Measurements from ENCODE around the gene FLT1.

FLT1 gene

GRCh38 chr13:28542804-28543203 lies 47.9 kb upstream of the FLT1 start:
- Histone ChIP-seq H3K9me3 (ENCODE audit: control insufficient read depth, insufficient read depth, low read depth, low read length) (no peaks in the 10 kb centered on the region), H3K27ac (ENCODE audit: extremely low read depth, low read depth, low read length) (no peak overlapping the region), H3K4me1 (ENCODE audit: control insufficient read depth, insufficient read depth, low read length) (no peaks in the 10 kb centered on the region), H3K36me3 (ENCODE audit: control insufficient read depth in 2 of 2, insufficient read depth in 1 of 2, low read length in 2 of 2) (no peaks in the 10 kb centered on the region), H3K4me3 (ENCODE audit: low read depth, low read length) (no peak overlapping the region)
- TF ChIP-seq ZNF549 (tag by site-specific recombination; IDR thresholded peaks at IDR 0.05), result no peak
- TF ChIP-seq ZNF677 (tag by site-specific recombination; IDR thresholded peaks at IDR 0.05), result no peak
- TF ChIP-seq ZNF114 (tag by site-specific recombination; IDR thresholded peaks at IDR 0.05), result no peak
- no peak for TF ChIP-seq ZXDB (tag by site-specific recombination; IDR thresholded peaks at IDR 0.05)
- TF ChIP-seq ZNF292 (tag by site-specific recombination; IDR thresholded peaks at IDR 0.05; ENCODE audit: borderline replicate concordance, low read depth), result no peak
- TF ChIP-seq ZIC2 (tag by site-specific recombination; IDR thresholded peaks at IDR 0.05), result no peak
- ChIA-PET CTCF (no interaction called here), POLR2A (no interaction called here)

- no peak overlapping the region for H3K27ac ChIP-seq (ENCODE audit: extremely low read depth, low read depth, low read length)
- POLR2A ChIA-PET, result no interaction called here
- H3K9me3 ChIP-seq (ENCODE audit: control insufficient read depth, insufficient read depth, low read depth, low read length), result no peaks in the 10 kb centered on the region
- no peaks in the 10 kb centered on the region for H3K4me1 ChIP-seq (ENCODE audit: control insufficient read depth, insufficient read depth, low read length)
- no peak overlapping the region for H3K4me3 ChIP-seq (ENCODE audit: low read depth, low read length)
- H3K36me3 ChIP-seq (ENCODE audit: control insufficient read depth in 2 of 2, insufficient read depth in 1 of 2, low read length in 2 of 2), result no peaks in the 10 kb centered on the region
- no peak for TF ChIP-seq ZNF341 (tag by site-specific recombination; IDR thresholded peaks at IDR 0.05; ENCODE audit: low read depth)
- TF ChIP-seq ZNF416 (tag by site-specific recombination; IDR thresholded peaks at IDR 0.05), result no peak
- no peak for TF ChIP-seq ZNF600 (tag by site-specific recombination; IDR thresholded peaks at IDR 0.05)
- TF ChIP-seq ZNF510 (tag by site-specific recombination; IDR thresholded peaks at IDR 0.05; ENCODE audit: insufficient replicate concordance), result no peak
- TF ChIP-seq OVOL3 (tag by site-specific recombination; IDR thresholded peaks at IDR 0.05), result no peak
- no peak for TF ChIP-seq ZNF707 (tag by site-specific recombination; IDR thresholded peaks at IDR 0.05)
- no peak for TF ChIP-seq ZNF692 (tag by site-specific recombination; IDR thresholded peaks at IDR 0.05)
- TF ChIP-seq ZNF677 (tag by site-specific recombination; IDR thresholded peaks at IDR 0.05), result no peak
- TF ChIP-seq SP3 (tag by site-specific recombination; IDR thresholded peaks at IDR 0.05), result no peak
- no peak for TF ChIP-seq ZEB2 (tag by site-specific recombination; IDR thresholded peaks at IDR 0.05)
- CTCF ChIA-PET, result no interaction called here
Observed at GRCh38 chr13:28541966-28542365, 47.0 kb upstream of the FLT1 start.

- no peak overlapping the region for H3K4me3 ChIP-seq (ENCODE audit: low read depth, low read length)
- H3K36me3 ChIP-seq (ENCODE audit: control insufficient read depth in 2 of 2, insufficient read depth in 1 of 2, low read length in 2 of 2), result no peaks in the 10 kb centered on the region
- TF ChIP-seq YY2 (tag by site-specific recombination; IDR thresholded peaks at IDR 0.05) (no peak), EGR2 (tag by site-specific recombination; IDR thresholded peaks at IDR 0.05; ENCODE audit: low read depth) (no peak), ZNF426 (tag by site-specific recombination; IDR thresholded peaks at IDR 0.05) (no peak), ZFP3 (tag by site-specific recombination; IDR thresholded peaks at IDR 0.05; ENCODE audit: low read depth) (no peak), ZNF626 (tag by site-specific recombination; IDR thresholded peaks at IDR 0.05) (no peak), ZNF518A (tag by site-specific recombination; conservative IDR thresholded peaks at IDR 0.05; ENCODE audit: low read depth) (no peak), ZNF18 (tag by site-specific recombination; IDR thresholded peaks at IDR 0.05) (no peak), HOXA7 (CRISPR knock-in tag; IDR thresholded peaks at IDR 0.05; ENCODE audit: borderline replicate concordance) (no peak), ZNF266 (tag by site-specific recombination; IDR thresholded peaks at IDR 0.05; ENCODE audit: low read depth) (no peak), ZNF138 (tag by site-specific recombination; IDR thresholded peaks at IDR 0.05; ENCODE audit: borderline replicate concordance) (no peak), ZNF549 (tag by site-specific recombination; IDR thresholded peaks at IDR 0.05) (no peak), ZNF548 (tag by site-specific recombination; IDR thresholded peaks at IDR 0.05) (no peak), KLF16 (tag by site-specific recombination; IDR thresholded peaks at IDR 0.05) (no peak)
- ChIA-PET POLR2A (no interaction called here), CTCF (no interaction called here)
- no peaks in the 10 kb centered on the region for H3K9me3 ChIP-seq (ENCODE audit: control insufficient read depth, insufficient read depth, low read depth, low read length)
- no peak overlapping the region for H3K27ac ChIP-seq (ENCODE audit: extremely low read depth, low read depth, low read length)
- no peaks in the 10 kb centered on the region for H3K4me1 ChIP-seq (ENCODE audit: control insufficient read depth, insufficient read depth, low read length)
Observed at GRCh38 chr13:28540612-28541011, 45.7 kb upstream of the FLT1 start.
